AG09309 (cell line): ENCODE data around the gene FLACC1.
A peak's percentile ranks its signal among the peaks of the same experiment; 100 is the strongest.

ENCODE experiments used
- DNase-seq: peaks from one replicate; pipeline ENCODE4 v3.0.0-alpha.2; 2010; ENCODE audit warnings: low read depth
- H3K4me3 ChIP-seq: 2 replicates; pipeline ENCODE4 v1.5.1; 2011; ENCODE audit warnings: mild to moderate bottlenecking, low read depth, low read length, moderate library complexity; ENCODE audit not compliant: control insufficient read depth
- TF ChIP-seq, protein P1 (sequence below): IDR thresholded peaks from 2 replicates; pipeline ENCODE4 v1.5.1; 2011; ENCODE audit warnings: mild to moderate bottlenecking, low read depth, low read length, inconsistent platforms; ENCODE audit not compliant: insufficient read depth, control insufficient read depth; ENCODE audit errors: missing control alignments

FLACC1 gene

DNA sequence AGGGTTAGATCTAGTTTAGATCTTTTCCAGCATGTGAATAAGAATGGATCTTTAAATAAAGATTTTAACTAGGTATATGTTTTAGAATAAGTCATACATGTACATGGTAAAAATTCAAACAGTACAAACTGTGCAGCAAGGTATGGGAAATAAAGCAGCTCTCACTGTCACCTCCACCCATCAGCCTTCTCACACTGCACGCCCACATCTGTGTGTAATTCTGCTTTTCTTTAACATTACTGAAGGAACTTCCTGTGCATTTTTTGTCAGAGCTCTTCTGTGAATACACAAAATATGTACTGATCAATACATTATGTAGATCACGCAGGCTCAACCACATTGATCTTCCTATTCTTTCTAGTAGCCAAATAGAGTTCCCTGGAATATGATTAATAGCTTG lies 93.4 kb downstream of the FLACC1 start:
- no peak for DNase-seq
- H3K4me3 ChIP-seq: no peak overlapping the region
- TF ChIP-seq, protein P1, sequence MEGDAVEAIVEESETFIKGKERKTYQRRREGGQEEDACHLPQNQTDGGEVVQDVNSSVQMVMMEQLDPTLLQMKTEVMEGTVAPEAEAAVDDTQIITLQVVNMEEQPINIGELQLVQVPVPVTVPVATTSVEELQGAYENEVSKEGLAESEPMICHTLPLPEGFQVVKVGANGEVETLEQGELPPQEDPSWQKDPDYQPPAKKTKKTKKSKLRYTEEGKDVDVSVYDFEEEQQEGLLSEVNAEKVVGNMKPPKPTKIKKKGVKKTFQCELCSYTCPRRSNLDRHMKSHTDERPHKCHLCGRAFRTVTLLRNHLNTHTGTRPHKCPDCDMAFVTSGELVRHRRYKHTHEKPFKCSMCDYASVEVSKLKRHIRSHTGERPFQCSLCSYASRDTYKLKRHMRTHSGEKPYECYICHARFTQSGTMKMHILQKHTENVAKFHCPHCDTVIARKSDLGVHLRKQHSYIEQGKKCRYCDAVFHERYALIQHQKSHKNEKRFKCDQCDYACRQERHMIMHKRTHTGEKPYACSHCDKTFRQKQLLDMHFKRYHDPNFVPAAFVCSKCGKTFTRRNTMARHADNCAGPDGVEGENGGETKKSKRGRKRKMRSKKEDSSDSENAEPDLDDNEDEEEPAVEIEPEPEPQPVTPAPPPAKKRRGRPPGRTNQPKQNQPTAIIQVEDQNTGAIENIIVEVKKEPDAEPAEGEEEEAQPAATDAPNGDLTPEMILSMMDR: no peak

GRCh38 chr2:201262718-201263117 lies 94.4 kb downstream of the FLACC1 start:
- TF ChIP-seq, protein P1: no peak
- no peak overlapping the region for H3K4me3 ChIP-seq
- DNase-seq: no peak

DNA sequence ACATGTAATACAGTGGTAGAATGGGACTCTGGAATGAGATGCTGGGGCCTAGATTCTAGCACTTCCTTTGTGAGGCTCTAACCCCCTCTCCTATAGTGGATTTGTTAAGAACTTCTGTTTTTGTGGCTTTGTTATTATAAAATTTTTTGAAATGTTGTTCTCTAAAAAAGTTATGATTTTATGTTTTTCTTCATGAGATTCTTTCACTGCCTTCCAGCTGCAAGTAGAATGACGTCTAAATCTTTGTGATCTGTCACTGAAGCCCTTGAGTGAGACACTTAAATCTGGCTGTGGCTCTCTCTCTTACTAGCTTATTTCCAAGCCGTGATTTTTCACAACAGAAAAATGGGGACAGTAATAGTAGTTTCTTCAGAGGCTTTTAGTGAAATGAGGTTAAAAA lies 95.2 kb downstream of the FLACC1 start:
- DNase-seq: no peak
- TF ChIP-seq, protein P1: no peak
- H3K4me3 ChIP-seq: no peak overlapping the region

GRCh38 chr2:201261471-201261870 lies 95.7 kb downstream of the FLACC1 start:
- TF ChIP-seq, protein P1: no peak
- H3K4me3 ChIP-seq: no peak overlapping the region
- DNase-seq: no peak

- TF ChIP-seq, protein P1: no peak
- no peak for DNase-seq
- no peak within 1 kb of the TSS for H3K4me3 ChIP-seq
Measured at GRCh38 chr2:201260302-201260800, 96.8 kb downstream of the FLACC1 start, which contains the start of gene CASP8. Gene CASP8 (plus strand): TSS chr2:201260536. CDS start chr2:201266487, 5,951 bp downstream.

GRCh38 chr2:201258666-201259615 lies 98.2 kb downstream of the FLACC1 start:
- H3K4me3 ChIP-seq: peak overlapping the region; percentile 84
- TF ChIP-seq, protein P1: no peak
- no peak for DNase-seq
